Neural progenitor cell (in vitro differentiated cells): ENCODE measurements around the gene SOS2. TPM values are rescaled to one million over a fixed set of nuclear protein-coding genes. Genes with fewer than 3 reads are reported as not detected.

Experiments used
- DNase-seq: peaks from one replicate; pipeline ENCODE4 v3.0.0-alpha.2; 2016; ENCODE audit warnings: low spot score
- H2AFZ ChIP-seq: fragments of 200-600 bp; sonication (generic); replicated peaks from 2 replicates; pipeline ENCODE4 v1.6.1; 2016; ENCODE audit warnings: antibody characterized with exemption
- H3F3A ChIP-seq: fragments of 200-600 bp; sonication (generic); 2 replicates; pipeline ENCODE4 v1.6.1; 2016; ENCODE audit warnings: antibody characterized with exemption, low read depth
- H3K27ac ChIP-seq: fragments of 200-600 bp; sonication (generic); 2 replicates; pipeline ENCODE4 v1.5.1; 2016; ENCODE audit warnings: mild to moderate bottlenecking
- H3K27me3 ChIP-seq: fragments of 200-600 bp; sonication (generic); 2 replicates; pipeline ENCODE4 v1.6.1; 2016; ENCODE audit warnings: mild to moderate bottlenecking, moderate library complexity
- H3K36me3 ChIP-seq: fragments of 200-600 bp; sonication (generic); 2 replicates; pipeline ENCODE4 v1.5.1; 2016
- H3K4me1 ChIP-seq: fragments of 200-600 bp; sonication (generic); 2 replicates; pipeline ENCODE4 v1.6.1; 2016; ENCODE audit warnings: mixed run types
- H3K4me2 ChIP-seq: fragments of 200-600 bp; sonication (generic); 2 replicates; pipeline ENCODE4 v1.6.1; 2016
- H3K4me3 ChIP-seq: fragments of 200-600 bp; sonication (generic); 2 replicates; pipeline ENCODE4 v1.5.1; 2016
- H3K79me2 ChIP-seq: fragments of 200-600 bp; sonication (generic); 2 replicates; pipeline ENCODE4 v1.6.1; 2016; ENCODE audit warnings: low read depth
- H3K9ac ChIP-seq: fragments of 200-600 bp; sonication (generic); 2 replicates; pipeline ENCODE4 v1.6.1; 2016
- H3K9me3 ChIP-seq: fragments of 200-600 bp; sonication (generic); 2 replicates; pipeline ENCODE4 v1.5.1; 2016; ENCODE audit warnings: low read depth
- H4K20me1 ChIP-seq: fragments of 200-600 bp; sonication (generic); 2 replicates; pipeline ENCODE4 v1.6.1; 2016; ENCODE audit warnings: low read depth
- H3K27ac Mint-ChIP-seq: 3 replicates; pipeline ENCODE4 v1.8.0; 2021; ENCODE audit warnings: mixed read lengths
- H3K27me3 Mint-ChIP-seq: 2 replicates; pipeline ENCODE4 v1.8.0; 2022; ENCODE audit warnings: low read depth, mild to moderate bottlenecking, inconsistent platforms, moderate library complexity, mixed read lengths; ENCODE audit not compliant: insufficient read depth
- H3K36me3 Mint-ChIP-seq: 3 replicates; pipeline ENCODE4 v1.8.0; 2021; ENCODE audit warnings: mixed read lengths
- H3K4me1 Mint-ChIP-seq: 3 replicates; pipeline ENCODE4 v1.8.0; 2021; ENCODE audit warnings: mixed read lengths
- H3K4me3 Mint-ChIP-seq: 3 replicates; pipeline ENCODE4 v1.8.0; 2021; ENCODE audit warnings: mild to moderate bottlenecking, moderate library complexity, mixed read lengths
- H3K9me3 Mint-ChIP-seq: 3 replicates; pipeline ENCODE4 v1.8.0; 2020; ENCODE audit warnings: mixed read lengths
- EZH2 ChIP-seq: fragments of 200-600 bp; sonication (generic); IDR thresholded peaks from 2 replicates; pipeline ENCODE4 v1.6.1; 2017; ENCODE audit warnings: antibody characterized with exemption, mild to moderate bottlenecking, moderate library complexity
- EZH2phosphoT487 ChIP-seq: fragments of 200-600 bp; sonication (generic); IDR thresholded peaks from 2 replicates; pipeline ENCODE4 v1.6.1; 2017; ENCODE audit warnings: antibody characterized with exemption
- small RNA-seq: library from RNA; depleted of rRNA; stranded (forward); fragments of <200 nt; gene quantifications from one replicate; pipeline ENCODE3, GENCODE V24; 2015
- total RNA-seq: library from RNA; depleted of rRNA; stranded (reverse); fragments of >200 nt; gene quantifications from 2 replicates; pipeline ENCODE4 v1.2.3, GENCODE V29; 2015; ENCODE audit warnings: low replicate concordance
- TF ChIP-seq, protein P1 (sequence below): fragments of 200-600 bp; sonication (generic); IDR thresholded peaks from 2 replicates; pipeline ENCODE4 v1.5.1; 2017; ENCODE audit warnings: antibody characterized with exemption, mild to moderate bottlenecking

Gene SOS2
- total RNA-seq, 1 donor from 2014 or later = 32.3 TPM

DNA sequence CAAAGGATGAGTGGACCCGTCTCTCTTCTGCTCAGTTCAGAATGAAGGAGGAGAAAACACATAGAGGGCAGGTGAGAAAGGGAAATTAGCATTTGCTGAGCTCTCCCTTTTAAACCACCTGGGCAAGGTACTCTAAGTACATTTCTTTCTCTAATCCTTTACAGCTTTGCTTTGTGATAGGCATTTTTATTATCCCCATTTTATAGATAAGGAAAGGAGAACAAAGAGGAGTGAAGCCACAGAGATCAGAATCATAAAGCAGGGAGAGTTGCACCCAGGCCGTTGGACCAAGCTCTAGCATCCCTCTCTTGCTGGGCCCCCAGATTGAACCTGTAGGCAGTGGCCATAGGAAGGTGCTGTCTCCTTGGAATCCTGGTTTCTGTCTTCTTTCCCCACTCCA, 162.1 kb downstream of the SOS2 start:
- H3K4me3 Mint-ChIP-seq = no peak overlapping the region
- no peaks in the 10 kb centered on the region for H3K27me3 Mint-ChIP-seq
- Histone ChIP-seq H3F3A (no peaks in the 10 kb centered on the region), H3K36me3 (no peaks in the 10 kb centered on the region), H3K4me2 (no peak overlapping the region), H4K20me1 (no peaks in the 10 kb centered on the region), H2AFZ (no peak overlapping the region), H3K27ac (no peak overlapping the region), H3K9me3 (no peaks in the 10 kb centered on the region), H3K27me3 (no peaks in the 10 kb centered on the region), H3K4me1 (no peaks in the 10 kb centered on the region), H3K4me3 (no peak overlapping the region), H3K79me2 (no peaks in the 10 kb centered on the region), H3K9ac (no peak overlapping the region)
- H3K36me3 Mint-ChIP-seq = peaks cover 7% of the 10 kb centered on the region
- TF ChIP-seq EZH2 = no peak
- no peak for TF ChIP-seq EZH2phosphoT487
- TF ChIP-seq, protein P1, sequence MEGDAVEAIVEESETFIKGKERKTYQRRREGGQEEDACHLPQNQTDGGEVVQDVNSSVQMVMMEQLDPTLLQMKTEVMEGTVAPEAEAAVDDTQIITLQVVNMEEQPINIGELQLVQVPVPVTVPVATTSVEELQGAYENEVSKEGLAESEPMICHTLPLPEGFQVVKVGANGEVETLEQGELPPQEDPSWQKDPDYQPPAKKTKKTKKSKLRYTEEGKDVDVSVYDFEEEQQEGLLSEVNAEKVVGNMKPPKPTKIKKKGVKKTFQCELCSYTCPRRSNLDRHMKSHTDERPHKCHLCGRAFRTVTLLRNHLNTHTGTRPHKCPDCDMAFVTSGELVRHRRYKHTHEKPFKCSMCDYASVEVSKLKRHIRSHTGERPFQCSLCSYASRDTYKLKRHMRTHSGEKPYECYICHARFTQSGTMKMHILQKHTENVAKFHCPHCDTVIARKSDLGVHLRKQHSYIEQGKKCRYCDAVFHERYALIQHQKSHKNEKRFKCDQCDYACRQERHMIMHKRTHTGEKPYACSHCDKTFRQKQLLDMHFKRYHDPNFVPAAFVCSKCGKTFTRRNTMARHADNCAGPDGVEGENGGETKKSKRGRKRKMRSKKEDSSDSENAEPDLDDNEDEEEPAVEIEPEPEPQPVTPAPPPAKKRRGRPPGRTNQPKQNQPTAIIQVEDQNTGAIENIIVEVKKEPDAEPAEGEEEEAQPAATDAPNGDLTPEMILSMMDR = no peak
- DNase-seq = no peak
- no peak overlapping the region for H3K27ac Mint-ChIP-seq
- peaks cover 13% of the 10 kb centered on the region for H3K9me3 Mint-ChIP-seq
- no peaks in the 10 kb centered on the region for H3K4me1 Mint-ChIP-seq

DNA sequence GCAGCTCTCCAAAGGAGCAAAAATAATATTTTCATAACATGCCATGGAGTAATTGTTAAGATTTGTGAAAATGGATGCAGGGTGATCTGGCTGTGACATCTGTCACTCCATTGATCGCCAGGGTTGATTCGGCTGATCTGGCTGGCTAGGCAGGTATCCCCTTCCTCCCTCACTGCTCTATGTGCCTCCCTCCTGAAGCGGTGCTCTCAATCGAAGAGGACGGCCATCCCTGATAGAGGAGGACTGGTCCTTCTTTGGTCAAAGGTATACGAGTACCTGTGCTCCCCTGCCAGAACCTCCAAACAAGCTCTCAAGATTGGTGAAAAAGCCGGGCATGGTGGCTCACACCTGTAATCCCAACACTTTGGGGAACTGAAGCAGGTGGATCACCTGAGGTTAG, 162.9 kb downstream of the SOS2 start:
- H3K27me3 Mint-ChIP-seq = no peaks in the 10 kb centered on the region
- peaks cover 5% of the 10 kb centered on the region for H3K36me3 Mint-ChIP-seq
- TF ChIP-seq, protein P1 = no peak
- TF ChIP-seq EZH2phosphoT487 (no peak), EZH2 (no peak)
- no peak overlapping the region for H3K27ac ChIP-seq
- no peaks in the 10 kb centered on the region for H3K9me3 ChIP-seq
- H3K4me2 ChIP-seq = no peak overlapping the region
- H4K20me1 ChIP-seq = no peaks in the 10 kb centered on the region
- peaks cover 11% of the 10 kb centered on the region for H3K9me3 Mint-ChIP-seq
- no peak overlapping the region for H3K9ac ChIP-seq
- H3K4me3 ChIP-seq = no peak overlapping the region
- H3K4me1 ChIP-seq = no peaks in the 10 kb centered on the region
- H3K4me3 Mint-ChIP-seq = no peak overlapping the region
- no peak overlapping the region for H2AFZ ChIP-seq
- no peaks in the 10 kb centered on the region for H3K36me3 ChIP-seq
- no peaks in the 10 kb centered on the region for H3K4me1 Mint-ChIP-seq
- no peak overlapping the region for H3K27ac Mint-ChIP-seq
- DNase-seq = no peak
- no peaks in the 10 kb centered on the region for H3K27me3 ChIP-seq
- no peaks in the 10 kb centered on the region for H3K79me2 ChIP-seq
- no peaks in the 10 kb centered on the region for H3F3A ChIP-seq

DNA sequence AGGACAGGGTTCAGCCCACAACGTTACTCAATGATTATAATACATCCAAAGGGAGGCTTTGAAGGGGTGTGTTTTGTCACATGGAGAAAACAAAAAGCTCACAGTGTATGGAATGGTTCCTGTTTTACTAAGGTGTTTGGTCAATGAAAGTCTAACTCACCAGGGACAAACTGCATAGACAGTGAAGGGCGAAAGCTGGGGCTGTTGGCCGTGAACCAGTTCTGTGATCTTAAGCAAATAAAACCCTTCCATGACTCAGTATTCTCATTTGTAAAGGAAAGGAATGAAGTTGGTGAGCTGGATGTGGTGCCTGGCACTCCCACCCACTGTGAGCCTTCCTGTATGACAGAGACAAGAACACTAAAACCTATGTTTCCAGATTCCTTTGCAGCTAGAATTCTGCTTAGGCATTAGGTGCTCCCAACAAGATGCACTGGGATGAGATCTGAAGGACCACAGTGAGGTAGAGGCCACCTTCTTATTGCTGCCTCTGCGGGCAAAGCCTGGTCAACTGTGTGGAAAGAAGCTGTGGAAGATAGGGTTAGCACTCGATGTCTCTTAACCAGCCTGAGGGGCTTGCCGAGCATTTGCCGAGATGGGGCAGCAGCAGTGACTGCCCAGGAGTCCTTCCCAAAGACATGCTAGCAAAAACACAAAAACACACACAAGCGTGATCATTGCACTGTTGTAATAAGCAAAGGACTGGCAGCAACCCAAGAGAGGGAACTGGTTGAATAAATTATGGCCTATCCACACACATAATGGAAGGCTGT, 163.5 kb downstream of the SOS2 start:
- Histone ChIP-seq H2AFZ (no peak overlapping the region), H3K4me2 (no peak overlapping the region), H3K27ac (no peak overlapping the region), H3K4me1 (peaks cover 3% of the 10 kb centered on the region), H3K4me3 (no peak overlapping the region), H3K27me3 (no peaks in the 10 kb centered on the region), H3F3A (no peaks in the 10 kb centered on the region), H3K36me3 (no peaks in the 10 kb centered on the region), H3K9ac (no peak overlapping the region), H4K20me1 (no peaks in the 10 kb centered on the region), H3K79me2 (no peaks in the 10 kb centered on the region), H3K9me3 (no peaks in the 10 kb centered on the region)
- H3K27me3 Mint-ChIP-seq = no peaks in the 10 kb centered on the region
- H3K4me3 Mint-ChIP-seq = no peak overlapping the region
- DNase-seq = no peak
- no peak overlapping the region for H3K27ac Mint-ChIP-seq
- no peaks in the 10 kb centered on the region for H3K4me1 Mint-ChIP-seq
- peaks cover 1% of the 10 kb centered on the region for H3K36me3 Mint-ChIP-seq
- peaks cover 5% of the 10 kb centered on the region for H3K9me3 Mint-ChIP-seq
- TF ChIP-seq, protein P1 = no peak
- TF ChIP-seq EZH2phosphoT487 = no peak
- TF ChIP-seq EZH2 = no peak

Small RNA genes within 50 kb of the gene (small RNA-seq; reads per million reads assigned to genes)
- not detected for gene RF00019

Other genes starting within 250 kb of the SOS2 start
- gene VCPKMT, start 115.0 kb downstream of the SOS2 start, total RNA-seq = 15.6 and 23.5 TPM in 2 replicates
- gene L2HGDH, start 80.7 kb upstream of the SOS2 start, total RNA-seq = 13.6 and 14.0 TPM in 2 replicates
- gene DMAC2L, start 80.7 kb upstream of the SOS2 start, total RNA-seq = 17.1 and 17.6 TPM in 2 replicates
- gene CDKL1, start 165.3 kb upstream of the SOS2 start, total RNA-seq = 0.62 and 2.5 TPM in 2 replicates